ENCODE data around the gene RUFY3.
A peak's percentile ranks its signal among the peaks of the same experiment; 100 is the strongest.

The RUFY3 gene

DNA sequence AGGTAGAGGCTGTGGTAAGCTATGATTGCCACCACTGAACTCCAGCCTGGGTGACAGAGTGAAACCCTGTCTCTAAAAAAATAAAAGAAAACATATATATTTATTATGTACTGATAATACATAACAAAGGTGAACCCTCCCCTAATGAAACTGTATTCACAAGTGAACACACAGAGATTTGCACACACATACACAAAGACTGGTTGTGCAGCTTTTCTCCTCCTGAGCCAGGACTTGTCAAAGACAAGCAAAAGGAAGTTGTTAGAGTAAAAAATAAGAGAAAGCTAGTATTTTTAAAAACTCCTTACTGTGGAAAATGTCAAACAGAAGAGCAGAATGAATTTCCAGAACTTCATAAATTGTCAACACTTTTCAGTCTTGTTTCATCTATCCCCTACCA, 119.4 kb downstream of the RUFY3 start:
- intact Hi-C loops (cut with DNase I; ENCODE audit: low total_unique reads) = loop anchor here (5.0 kb wide), 2 partner anchors 151 to 154 kb away; partner anchors contain the start of genes DCK and UTP3
- Histone ChIP-seq H3K9me3 (no peaks in the 10 kb centered on the region), H3K36me3 (no peaks in the 10 kb centered on the region), H3K27me3 (no peaks in the 10 kb centered on the region), H3K27ac (peak overlapping the region in 1 of 2 donors; percentile 92), H3K4me1 (peaks cover 0 to 24% (median 14%) of the 10 kb centered on the region in 4 donors), H3K4me3 (no peak overlapping the region)
- DNase-seq = no peak
- TF ChIP-seq, protein P1, sequence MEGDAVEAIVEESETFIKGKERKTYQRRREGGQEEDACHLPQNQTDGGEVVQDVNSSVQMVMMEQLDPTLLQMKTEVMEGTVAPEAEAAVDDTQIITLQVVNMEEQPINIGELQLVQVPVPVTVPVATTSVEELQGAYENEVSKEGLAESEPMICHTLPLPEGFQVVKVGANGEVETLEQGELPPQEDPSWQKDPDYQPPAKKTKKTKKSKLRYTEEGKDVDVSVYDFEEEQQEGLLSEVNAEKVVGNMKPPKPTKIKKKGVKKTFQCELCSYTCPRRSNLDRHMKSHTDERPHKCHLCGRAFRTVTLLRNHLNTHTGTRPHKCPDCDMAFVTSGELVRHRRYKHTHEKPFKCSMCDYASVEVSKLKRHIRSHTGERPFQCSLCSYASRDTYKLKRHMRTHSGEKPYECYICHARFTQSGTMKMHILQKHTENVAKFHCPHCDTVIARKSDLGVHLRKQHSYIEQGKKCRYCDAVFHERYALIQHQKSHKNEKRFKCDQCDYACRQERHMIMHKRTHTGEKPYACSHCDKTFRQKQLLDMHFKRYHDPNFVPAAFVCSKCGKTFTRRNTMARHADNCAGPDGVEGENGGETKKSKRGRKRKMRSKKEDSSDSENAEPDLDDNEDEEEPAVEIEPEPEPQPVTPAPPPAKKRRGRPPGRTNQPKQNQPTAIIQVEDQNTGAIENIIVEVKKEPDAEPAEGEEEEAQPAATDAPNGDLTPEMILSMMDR (IDR thresholded peaks at IDR 0.05) = no peak

DNA sequence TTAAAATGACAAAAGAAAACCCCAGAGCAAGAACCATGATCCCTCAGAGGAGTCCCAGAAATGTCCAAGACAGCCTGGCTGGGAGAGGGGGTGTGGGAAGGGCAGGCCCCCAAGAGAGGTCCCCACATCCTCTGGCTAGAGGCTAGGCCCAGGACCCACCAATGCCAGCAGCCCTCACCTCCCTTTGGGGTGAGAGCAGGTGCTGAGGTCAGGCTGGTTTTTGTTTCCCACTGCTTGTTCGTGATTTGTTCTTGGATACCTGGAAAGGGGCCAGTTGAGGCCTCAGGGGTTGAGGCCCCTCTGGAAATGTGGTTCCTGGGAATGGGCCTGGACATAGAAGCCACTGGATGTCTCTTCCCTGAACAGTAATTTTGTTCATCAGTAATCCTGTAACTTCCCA, 120.2 kb downstream of the RUFY3 start:
- Histone ChIP-seq H3K9me3 (no peaks in the 10 kb centered on the region), H3K36me3 (no peaks in the 10 kb centered on the region), H3K4me3 (no peak overlapping the region), H3K27ac (no peak overlapping the region), H3K4me1 (peaks cover 0 to 17% (median 11%) of the 10 kb centered on the region in 4 donors), H3K27me3 (no peaks in the 10 kb centered on the region)
- TF ChIP-seq, protein P1 (IDR thresholded peaks at IDR 0.05) = no peak
- DNase-seq = no peak
- intact Hi-C loops (cut with DNase I; ENCODE audit: low total_unique reads) = loop anchor here (5.0 kb wide), 2 partner anchors 150 to 155 kb away; partner anchors contain the start of genes DCK and UTP3

DNA sequence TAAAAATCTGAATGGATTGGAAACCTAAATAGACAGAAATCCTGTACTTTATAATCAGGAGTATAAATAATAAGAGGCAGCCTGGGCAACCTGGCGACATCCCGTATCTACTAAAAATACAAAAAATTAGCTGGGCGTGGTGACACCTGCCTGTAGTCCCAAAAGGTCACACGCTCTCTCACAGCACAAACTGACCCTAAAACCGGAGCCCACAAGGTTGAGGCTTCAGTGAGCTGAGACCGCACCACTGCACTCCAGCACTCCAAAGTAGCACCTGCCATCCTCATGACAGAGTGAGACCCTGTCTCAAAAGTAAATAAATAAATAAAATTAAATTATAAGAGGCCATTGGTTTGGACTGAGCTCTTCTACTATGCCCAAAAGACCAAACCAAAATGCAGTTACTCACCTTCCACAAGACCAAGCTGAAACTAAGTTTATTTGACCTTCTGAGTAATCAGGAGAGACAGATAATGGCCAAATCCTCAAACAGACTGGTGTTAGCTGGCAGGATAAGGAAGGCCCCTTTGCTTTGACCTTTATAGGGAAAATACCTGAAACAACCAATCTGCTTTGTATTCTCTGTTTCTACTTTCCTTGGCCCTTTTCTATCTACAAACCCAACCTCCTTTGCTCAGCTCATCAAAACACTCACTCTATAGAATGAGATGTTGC, 121.1 kb downstream of the RUFY3 start:
- intact Hi-C loops (cut with DNase I; ENCODE audit: low total_unique reads) = loop anchor here (5.0 kb wide), 2 partner anchors 149 to 156 kb away; partner anchors contain the start of genes DCK and UTP3
- H3K4me3 ChIP-seq = no peak overlapping the region
- no peak for DNase-seq
- H3K27me3 ChIP-seq = no peaks in the 10 kb centered on the region
- no peaks in the 10 kb centered on the region for H3K9me3 ChIP-seq
- H3K36me3 ChIP-seq = peaks cover 0 to 3% (median 0%) of the 10 kb centered on the region in 3 donors
- TF ChIP-seq, protein P1 (IDR thresholded peaks at IDR 0.05) = no peak
- H3K27ac ChIP-seq = no peak overlapping the region
- peaks cover 0 to 7% (median 6%) of the 10 kb centered on the region in 4 donors for H3K4me1 ChIP-seq

DNA sequence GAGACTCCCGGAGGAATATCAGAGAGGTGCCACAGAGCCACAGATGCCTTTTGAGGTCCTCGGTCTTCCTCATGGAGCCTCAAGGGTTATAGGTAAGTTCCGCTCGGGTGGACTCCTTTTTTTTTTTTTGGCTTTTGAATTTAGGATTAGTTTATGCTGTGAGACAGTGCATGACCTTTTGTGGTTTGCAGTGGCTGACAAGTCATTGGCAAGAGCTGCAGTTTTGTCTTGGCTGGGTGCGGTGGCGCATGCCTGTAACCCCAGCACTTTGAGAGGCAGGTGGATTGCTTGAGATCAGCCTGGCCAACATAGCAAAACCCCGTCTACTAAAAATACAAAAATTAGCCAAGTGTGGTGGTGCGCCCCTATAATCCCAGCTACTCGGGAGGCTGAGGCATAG, 122.4 kb downstream of the RUFY3 start:
- TF ChIP-seq, protein P1 (IDR thresholded peaks at IDR 0.05) = no peak
- Histone ChIP-seq H3K27ac (no peak overlapping the region), H3K9me3 (no peaks in the 10 kb centered on the region), H3K4me3 (no peak overlapping the region), H3K36me3 (peaks cover 0 to 7% (median 0%) of the 10 kb centered on the region in 3 donors), H3K27me3 (no peaks in the 10 kb centered on the region), H3K4me1 (no peaks in the 10 kb centered on the region)
- no peak for DNase-seq
- intact Hi-C loops (cut with DNase I; ENCODE audit: low total_unique reads) = loop anchor here (5.0 kb wide), 2 partner anchors 148 to 157 kb away; partner anchors contain the start of genes DCK and UTP3

DNA sequence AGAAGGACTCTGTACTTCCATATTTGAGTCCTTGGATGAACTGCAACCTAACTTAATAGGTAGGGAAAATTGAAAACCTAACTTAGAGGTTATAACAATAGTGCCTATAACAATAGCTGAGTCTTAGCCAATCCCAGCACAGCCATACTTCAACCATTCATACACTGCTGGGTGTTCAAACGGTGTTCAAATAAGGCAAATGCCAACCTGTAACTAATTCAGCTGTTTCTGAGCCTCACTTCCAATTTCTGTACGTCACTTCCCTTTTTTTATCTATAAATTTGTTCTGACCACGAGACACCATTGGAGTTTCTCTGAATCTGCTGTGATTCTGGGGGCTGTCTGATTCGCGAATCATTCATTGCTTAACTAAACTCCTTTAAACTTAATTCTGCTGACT, 127.5 kb downstream of the RUFY3 start:
- TF ChIP-seq, protein P1 (IDR thresholded peaks at IDR 0.05) = no peak
- no peaks in the 10 kb centered on the region for H3K27me3 ChIP-seq
- intact Hi-C loops (cut with DNase I; ENCODE audit: low total_unique reads) = no loop called here
- H3K27ac ChIP-seq = no peak overlapping the region
- no peak overlapping the region for H3K4me3 ChIP-seq
- H3K4me1 ChIP-seq = no peaks in the 10 kb centered on the region
- H3K36me3 ChIP-seq = peaks cover 0 to 7% (median 0%) of the 10 kb centered on the region in 3 donors
- H3K9me3 ChIP-seq = no peaks in the 10 kb centered on the region
- no peak for DNase-seq
